Activated naive CD8-positive, alpha-beta T cell treated with anti-CD3 and anti-CD28 coated beads for 36 hours (primary cell): ENCODE measurements around the gene UBXN2A. TPM values are rescaled to one million over a fixed set of nuclear protein-coding genes. Genes with fewer than 3 reads are reported as not detected.

Experiments used
- total RNA-seq, 2 experiments: library from RNA; stranded (reverse); gene quantifications; one replicate each; pipeline ENCODE4 v1.2.3, GENCODE V29; 2021

UBXN2A gene
- total RNA-seq, 2 experiments from 2014 or later = 12.4 to 12.6 TPM

Other genes starting within 250 kb of the UBXN2A start
- 10 to 100 TPM; 11.9 to 12.3 TPM for gene ATAD2B, start 13.3 kb upstream of the UBXN2A start, total RNA-seq
- under 1 TPM; 0.36 to 0.37 TPM for gene MFSD2B, start 69.6 kb downstream of the UBXN2A start, total RNA-seq
- 10 to 100 TPM; 20.9 to 22.2 TPM for gene WDCP, start 106.9 kb downstream of the UBXN2A start, total RNA-seq
- gene FKBP1B, start 109.3 kb downstream of the UBXN2A start, total RNA-seq = 1 to 10 TPM in 1 of 2 experiments, under 1 TPM in 1; 0.99 to 1.0 TPM
- 100 to 1,000 TPM; 159 to 165 TPM for gene SF3B6, start 135.9 kb downstream of the UBXN2A start, total RNA-seq
- gene TP53I3, start 144.4 kb downstream of the UBXN2A start, total RNA-seq = 1 to 10 TPM; 1.8 to 2.3 TPM
- under 1 TPM in 1 of 2 experiments, not detected in 1; 0.26 TPM for gene PFN4, start 182.9 kb downstream of the UBXN2A start, total RNA-seq
- gene FAM228B, start 183.0 kb downstream of the UBXN2A start, total RNA-seq = 1 to 10 TPM; 4.1 to 4.6 TPM
- gene FAM228A, start 234.6 kb downstream of the UBXN2A start, total RNA-seq = not detected